T-helper 2 cell (primary cell): ENCODE measurements around the gene GALNT7.

ENCODE experiments used
- DNase-seq, 5 experiments: peaks; one replicate each; pipeline versions ENCODE4 v3.0.0 to v3.0.0-alpha.2; 2012 to 2022

GALNT7 gene

DNA sequence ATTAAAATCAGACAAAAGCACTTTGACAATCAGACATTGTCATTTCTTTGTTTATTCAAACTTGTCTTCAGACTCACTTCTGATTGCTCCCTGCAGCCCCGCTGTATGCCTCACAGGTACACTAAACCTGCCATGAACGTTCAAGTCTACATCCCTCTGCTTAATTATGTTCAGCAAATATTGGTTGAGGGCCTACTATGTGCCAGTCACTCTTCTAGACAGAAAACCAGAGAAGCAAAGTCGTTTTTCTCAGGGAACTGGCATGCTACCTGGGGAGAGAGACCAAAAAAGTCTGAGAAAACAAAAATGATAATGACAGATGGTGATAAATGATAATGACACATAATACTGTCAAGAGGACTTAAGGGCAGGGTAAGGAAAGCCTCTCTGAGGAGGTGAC is 146.1 kb downstream of the GALNT7 start:
- DNase-seq, result no peak

DNA sequence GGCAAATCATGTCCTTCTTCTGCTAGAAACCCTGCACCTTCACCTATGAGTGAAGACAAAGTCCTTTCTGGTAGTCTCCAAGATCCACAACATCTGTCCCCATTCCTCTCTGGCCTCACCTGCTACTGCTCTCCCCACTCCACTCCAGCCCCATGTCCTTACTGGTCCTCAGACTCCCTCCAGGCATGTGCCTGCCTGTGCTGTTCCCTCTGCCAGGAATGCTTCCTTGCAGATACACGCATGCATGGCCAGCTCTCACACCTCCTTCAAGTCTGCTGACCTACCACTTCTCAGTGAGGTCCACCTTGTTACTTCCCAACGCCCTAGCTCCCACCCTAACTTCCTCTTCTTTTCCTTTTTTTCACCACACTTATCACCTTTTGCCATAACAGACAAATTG is 147.4 kb downstream of the GALNT7 start:
- no peak for DNase-seq

DNA sequence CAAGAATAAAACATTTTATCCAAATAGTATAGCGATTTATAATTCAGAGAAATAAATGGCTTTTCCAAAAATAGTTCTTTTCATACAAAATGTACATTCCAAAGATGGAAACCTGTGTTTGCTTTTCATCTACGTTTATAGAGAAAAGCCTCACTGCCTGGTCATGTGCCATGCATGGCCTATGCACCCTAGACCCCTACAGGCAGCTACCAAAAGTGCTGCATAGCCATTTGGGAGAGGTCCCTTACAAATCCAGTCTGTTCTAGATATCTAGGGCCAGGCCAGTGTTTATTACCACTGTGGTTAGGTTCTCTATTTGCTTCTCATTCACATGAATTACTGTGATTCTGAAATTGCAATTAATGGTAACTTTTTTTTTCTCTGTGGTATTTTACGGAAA is 148.4 kb downstream of the GALNT7 start:
- DNase-seq, result no peak

DNA sequence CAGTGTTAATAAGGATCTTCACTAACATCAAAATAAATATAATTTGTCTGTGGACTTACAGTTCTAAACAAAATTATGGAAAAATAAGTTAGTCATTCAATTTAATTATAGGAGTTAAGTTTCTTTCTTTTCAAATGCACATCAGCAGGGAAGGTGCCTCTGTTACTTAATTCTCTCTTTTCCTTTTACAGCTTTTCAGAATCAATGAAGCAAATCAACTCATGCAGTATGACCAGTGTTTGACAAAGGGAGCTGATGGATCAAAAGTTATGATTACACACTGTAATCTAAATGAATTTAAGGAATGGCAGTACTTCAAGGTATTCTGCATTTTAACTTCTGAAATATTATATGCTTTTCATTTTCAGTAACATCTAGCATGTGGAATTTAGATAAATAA is 149.6 kb downstream of the GALNT7 start:
- DNase-seq, result no peak

DNA sequence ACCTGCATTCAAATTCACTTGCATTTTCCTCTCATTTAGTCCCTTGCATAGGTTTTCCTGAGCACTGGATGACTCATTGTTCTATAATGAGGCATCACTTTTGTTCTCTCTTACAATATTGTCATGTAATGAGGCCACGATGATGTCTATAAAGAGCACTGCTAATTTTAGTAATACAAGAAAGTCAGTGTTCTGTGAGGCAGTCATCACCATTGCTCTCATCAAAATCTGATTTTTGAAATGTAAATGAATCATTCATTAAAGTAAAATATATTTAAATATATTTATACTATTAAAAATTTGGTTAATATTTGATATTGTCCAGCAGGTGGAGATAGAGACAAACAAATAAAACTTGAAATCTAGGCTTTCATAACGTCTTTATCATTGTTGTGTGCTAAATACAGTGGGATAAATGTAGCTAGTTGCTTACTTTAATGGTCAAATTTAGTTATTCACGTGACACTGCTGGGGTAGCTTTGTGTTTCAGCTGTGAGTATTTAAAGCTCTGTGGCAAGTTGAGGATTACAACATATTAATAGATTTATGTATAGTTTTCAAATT is 150.1 kb downstream of the GALNT7 start:
- DNase-seq, result peak in 2 of 5 experiments; percentile 22 to 42

DNA sequence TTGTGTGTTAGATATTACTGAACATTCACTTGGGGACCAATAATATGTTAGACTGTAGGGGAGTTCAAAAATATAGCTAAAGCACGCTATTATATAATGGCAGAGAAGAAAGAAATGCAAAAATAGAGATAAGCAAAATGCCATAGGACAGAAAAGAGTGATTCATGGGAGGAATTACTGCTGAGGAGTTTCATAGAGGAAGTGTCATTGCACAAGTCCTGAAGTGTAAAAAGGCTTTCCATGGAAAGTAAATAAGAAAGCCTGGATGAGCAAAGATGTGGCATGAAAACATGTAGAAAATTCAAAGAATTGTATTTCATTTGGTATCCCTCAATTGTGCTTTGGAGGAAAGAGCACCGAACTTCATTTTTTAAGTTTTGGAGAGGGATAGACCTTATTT is 151.1 kb downstream of the GALNT7 start:
- no peak for DNase-seq

DNA sequence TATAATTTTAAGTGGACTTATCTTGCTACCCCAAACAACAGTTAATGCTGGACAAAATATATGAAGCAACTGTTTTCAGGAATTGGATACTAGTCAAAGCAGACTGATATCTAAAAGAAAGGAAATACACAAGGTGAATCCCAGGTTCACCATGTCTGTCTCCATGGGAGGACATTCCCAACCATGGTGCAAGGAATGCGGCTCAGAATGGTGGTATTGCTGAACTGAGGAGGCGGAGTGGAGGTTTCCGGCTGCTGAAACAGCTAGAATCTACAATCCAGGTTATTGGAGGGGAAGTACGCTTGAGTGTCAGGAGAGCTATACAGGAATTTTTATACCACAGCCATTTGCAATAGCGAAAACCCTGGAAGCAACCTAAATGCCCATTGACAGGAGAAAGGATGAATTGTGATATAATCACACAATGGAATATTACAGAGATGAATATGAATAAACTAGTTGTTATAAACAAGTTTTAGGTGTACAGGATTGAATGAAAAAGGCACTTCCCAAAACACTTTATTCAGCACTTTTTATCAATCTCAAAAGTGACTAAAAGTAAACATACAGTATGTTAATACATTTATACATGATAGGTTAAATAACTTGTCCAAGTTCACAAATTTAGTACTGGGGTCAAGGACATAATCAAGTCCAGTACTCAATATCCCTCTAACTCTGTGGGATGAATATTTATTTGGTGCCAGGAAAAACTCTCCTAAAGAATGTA is 156.6 kb downstream of the GALNT7 start:
- no peak for DNase-seq

DNA sequence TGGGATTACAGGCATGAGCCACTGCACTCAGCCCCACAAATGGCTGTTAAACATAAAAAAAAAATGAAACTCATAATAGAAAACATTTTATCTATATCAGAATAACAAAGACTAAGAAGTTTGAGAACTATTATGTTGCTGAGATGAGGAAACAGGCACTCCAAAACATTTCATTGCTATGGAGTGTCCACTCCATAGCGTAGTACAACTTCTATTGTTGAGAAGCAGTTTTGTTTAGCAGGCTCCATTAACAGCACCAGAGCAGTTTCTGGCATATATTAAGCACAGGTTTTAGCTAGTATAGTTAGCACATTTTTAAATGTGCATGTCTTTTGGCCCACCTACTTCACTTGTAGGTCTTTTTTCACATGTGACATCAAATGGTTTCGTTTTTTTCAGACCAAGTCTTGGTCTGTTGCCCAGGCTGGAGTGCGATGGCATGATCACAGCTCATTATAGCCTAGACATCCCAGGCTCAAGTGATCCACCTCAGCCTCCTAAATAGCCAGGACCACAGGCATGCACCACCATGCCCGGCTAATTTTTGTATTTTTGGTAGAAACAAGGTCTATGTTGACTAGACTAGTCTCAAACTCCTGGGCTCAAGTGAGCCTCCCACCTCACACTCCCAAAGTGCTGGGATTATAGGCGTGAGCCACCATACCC is 159.8 kb downstream of the GALNT7 start:
- DNase-seq, result no peak

DNA sequence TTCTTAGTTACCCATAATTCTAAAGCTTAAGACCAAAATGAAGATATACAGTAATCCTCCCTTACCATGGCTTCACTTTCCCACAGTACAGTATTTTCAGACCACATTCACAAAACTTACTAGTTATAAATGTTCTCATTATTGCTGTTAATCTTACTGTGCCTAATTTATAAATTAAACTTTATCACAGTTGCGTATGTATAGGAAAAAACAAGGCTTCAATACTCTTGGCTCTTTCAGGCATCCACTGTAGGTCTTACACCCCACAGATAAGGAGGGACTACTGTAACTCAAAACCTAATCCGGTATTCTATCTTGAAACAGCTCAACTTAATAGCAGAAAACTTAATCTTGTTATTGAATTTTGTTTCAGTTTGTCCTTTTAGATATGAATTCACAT is 162.0 kb downstream of the GALNT7 start:
- DNase-seq, result no peak

DNA sequence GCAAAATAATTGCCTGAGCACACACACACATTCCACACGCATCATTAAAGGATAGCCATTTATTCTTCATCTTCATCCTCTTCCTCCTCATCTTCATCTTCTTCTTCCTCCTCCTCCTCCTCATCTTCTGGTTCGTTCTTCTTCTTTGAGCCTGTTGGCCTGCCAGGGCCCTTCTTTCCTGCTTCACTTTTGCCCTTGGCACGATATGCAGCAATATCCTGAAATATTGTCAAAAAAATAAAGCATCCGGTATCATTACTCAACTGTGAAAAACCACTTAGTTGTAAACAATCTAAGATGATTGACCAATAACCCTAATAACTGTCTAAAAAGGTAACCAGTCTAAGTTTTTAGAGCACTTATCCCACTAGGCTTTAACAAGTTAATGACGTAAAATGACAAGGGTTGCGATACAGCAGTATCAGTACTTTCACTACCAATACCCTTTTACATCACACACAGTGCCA is 163.4 kb downstream of the GALNT7 start:
- peak in 1 of 5 experiments; percentile 70 for DNase-seq

DNA sequence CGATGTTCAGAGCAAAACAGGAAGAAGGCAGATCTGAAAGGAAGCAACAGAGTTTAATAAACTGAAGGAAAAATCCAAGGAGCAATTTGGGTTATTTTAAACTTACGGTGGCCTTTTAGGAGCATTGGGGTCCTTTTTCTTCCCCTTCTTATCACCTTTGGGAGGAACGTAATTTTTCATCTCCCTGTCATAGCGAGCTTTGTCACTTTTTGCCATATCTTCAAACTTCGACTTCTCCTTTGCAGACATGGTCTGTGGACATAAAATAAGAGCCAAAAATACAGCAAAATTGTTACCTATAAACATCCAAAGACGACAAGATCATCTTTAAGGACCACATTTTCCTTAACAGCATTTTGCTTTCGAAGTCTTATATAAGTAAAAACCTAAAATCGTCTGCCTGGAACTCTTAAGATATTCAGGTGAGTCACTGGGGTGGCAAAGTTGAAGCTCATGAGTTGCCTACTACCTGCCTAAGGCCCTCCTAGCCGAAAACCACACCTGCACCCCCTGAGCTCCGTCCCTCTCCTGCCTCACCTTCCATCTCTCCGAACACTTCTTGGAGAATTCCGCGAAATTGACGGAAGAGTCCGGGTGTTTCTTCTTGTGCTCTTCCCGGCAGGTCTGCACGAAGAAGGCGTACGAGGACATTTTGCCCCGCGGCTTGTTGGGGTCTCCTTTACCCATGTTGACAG is 164.5 kb downstream of the GALNT7 start:
- peak in 2 of 5 experiments; percentile 3 to 45 for DNase-seq

DNA sequence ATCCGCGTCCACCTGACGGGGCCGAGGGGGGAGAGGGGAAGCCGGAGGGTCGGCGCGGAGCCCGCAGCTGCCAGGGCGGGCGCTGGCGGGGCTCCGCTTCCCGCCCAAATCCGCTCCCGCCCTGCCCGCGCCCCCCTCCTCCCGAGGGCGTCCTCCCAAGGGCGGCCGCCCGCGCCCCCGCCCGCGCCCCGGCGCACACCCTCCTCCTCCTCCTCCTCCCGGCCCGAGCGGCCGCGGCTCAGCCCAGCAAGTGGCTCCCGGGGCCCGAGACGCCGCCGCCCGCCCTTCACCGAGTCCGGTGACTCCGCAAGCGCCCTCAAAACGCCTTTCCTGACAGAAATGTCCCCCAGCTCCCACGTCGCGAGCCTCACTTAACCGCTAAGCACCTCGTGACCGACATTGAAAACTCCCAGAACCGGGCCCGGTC is 165.1 kb downstream of the GALNT7 start:
- peak in 3 of 5 experiments; percentile 27 to 70 (median 37) for DNase-seq

DNA sequence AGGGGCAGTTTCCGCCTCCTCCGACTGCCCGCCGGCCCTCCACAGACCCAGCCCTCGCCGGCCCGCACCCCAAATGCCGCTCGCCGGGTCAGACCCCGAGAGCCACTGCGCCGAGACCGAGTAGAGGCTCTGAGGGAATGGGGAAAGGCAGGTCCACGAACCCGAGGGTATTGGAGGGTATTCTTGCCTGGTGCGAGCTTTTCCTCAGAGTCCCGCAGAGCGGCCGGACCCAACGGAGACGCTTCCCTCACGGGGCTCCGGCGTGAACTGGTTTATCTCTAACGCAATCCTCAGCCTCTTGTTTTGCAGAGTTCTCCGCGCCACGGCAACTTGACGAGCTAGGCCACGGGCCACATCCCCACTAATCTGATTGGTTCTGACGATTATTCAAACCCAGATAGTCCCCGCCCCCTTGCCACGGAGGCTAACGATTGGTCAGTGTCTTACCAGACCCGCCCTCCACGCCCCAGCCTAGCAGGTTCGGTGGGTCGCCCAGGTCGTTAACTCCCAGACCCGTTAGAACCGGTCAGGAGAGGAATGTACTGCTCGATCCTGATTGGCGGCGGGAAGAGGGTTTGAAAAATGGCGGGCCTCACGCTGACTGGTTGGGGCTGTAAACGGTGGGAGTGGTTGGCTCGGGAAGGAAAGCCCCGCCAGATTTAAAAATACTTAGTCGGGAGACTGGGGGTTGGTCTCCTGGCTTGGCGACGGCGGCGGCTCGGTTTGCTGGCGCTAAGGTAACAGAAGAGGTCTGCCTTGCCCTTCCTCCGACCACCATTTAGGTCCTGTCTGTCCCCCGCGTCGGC is 165.7 kb downstream of the GALNT7 start, which contains the start of gene HMGB2:
Gene HMGB2, minus strand, starts transcription at position 274 of the 806 bp plus-strand sequence. CDS start 709 bp downstream, outside the sequence.
- DNase-seq, result peak; percentile 97 to 100 (median 99)

DNA sequence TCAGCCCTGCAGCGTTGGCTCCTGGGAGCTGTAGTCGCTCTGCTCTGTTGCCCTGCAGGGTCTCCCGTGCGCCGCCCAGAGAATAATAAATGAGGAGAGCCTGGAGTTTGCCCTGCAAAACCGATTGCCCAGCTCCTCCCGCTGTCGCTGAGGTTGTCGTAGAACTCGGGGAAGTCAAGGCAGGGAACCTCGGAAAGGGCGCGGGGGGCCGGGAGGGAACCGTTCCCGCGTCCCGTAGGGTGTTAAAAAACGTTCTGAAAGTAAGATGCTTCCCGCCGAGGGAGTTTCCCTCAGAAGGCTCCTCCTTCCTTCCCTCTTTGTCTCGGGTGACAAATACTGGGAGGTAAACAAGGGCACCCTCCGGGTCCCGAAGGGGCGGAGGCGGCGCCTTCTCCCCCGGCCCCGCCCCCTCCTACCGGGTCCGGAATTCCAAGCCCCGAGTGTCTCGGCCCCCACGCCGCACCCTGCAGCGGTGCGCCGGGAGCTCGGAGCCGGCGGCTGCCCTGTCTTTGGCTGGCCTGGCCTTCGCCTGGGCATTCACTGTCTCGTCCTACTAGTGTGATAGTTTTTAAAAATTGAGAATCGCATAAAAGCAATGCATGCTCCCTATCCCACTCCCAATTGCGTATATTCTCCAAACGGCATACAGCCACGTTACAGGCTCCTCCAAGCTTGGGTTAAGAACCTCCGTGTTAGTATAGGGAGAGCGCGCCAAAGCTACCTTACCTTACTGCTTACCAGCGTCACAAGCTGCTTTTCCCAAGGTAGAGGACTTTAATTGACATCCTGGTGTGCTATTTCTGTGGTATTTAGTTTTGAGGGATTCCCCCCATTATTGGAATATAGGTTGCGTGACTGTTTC is 166.5 kb downstream of the GALNT7 start:
- peak in 4 of 5 experiments; percentile 3 to 79 (median 12) for DNase-seq

DNA sequence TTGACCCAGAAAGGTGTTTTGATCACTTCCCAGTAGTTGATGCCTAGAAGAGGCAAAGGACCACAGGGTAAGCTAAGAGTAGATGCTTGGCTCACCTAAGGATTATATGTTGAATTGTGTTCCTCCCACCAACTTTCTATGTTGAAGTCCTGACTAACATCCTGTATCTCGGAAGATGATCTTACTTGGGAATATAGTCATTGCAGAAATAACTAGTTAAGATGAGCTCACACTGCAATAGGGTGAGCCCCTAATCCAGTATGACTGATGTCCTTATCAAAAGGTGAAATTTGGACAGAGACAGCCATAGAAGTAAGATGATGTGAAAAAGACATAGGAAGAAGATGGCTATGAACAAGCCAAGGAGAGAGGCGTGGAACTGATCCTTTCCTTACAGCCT is 168.9 kb downstream of the GALNT7 start:
- DNase-seq, result no peak

DNA sequence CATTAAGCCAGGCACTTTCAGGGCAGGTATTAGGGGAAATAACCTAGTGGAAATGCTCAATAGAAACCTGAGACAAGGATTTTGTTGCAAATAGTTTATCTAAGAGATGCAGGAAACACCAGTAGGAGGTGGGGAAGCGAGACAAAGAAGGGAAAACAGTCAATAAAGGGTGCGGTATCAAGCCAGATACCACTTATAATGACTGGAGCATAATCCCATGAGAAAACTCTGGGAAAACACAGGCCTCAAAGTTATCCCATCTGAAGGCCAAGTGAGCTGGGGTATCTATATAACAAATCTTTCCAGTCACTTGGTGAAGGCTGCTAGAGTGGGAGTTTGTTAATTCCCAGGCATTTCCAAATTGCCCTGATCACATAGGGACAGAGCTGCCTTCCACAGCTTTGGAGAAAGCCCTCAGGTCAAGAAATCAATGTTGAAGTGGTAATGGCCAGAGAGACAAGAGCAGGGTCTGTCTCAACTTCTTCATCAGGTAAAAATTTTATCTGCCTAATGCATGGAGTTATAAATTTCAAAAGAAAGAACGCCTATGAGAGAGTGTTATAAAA is 175.3 kb downstream of the GALNT7 start:
- DNase-seq, result no peak

DNA sequence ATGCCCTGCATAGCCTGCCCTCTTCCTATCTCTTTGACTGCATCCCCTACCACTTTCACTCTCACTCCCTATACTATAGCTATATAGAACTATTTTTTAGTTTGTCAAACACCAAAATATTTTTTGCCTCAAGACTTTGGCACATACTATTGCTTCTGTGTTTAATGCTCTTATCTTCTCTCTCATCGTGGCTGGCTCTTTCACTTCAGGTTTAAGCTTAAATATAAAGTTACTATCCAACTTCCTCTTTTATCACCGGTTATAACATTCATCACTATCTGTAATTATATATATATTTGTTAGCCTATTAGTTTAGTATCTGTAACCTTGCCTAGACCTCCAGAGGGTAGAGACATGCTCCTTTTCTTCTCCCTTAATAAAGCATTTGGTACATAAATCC is 177.0 kb downstream of the GALNT7 start:
- DNase-seq, result peak in 1 of 5 experiments; percentile 16

DNA sequence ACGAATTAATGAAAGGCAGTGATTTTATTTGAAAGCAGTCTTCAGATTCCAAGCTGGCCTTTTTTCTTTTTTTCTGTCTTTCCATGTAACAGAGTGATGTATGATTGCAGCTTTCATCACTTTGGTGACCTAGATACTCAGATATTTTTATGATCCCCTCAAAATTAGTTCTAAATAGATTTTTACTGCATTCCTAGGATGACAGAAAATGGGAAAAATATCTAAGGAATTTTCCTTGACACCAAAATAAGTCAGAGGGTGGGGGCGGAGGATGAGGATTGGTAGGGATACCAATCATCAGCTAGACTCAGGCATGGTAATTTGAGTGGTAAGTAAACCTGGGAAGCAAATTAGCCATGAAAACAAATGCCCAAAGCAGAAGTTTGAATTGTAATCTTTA is 177.5 kb downstream of the GALNT7 start:
- DNase-seq, result no peak

DNA sequence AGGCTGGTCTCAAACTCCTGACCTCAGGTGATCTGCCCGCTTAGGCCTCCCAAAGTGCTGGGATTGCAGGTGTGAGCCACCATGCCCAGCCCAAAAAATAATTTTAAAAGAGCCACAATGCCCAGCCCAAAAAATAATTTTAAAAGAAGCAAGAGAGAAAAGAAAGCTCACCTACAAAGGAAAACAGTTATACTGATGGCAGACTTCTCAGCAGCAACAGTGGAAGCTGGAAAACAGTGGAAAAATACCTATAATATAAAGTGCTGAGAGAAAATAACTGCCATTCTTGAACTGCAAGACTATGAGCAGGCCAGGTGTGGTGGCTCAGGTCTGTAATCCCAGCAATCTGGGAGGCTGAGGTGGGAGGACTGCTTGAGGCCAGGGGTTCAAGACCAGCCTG is 178.9 kb downstream of the GALNT7 start:
- no peak for DNase-seq

DNA sequence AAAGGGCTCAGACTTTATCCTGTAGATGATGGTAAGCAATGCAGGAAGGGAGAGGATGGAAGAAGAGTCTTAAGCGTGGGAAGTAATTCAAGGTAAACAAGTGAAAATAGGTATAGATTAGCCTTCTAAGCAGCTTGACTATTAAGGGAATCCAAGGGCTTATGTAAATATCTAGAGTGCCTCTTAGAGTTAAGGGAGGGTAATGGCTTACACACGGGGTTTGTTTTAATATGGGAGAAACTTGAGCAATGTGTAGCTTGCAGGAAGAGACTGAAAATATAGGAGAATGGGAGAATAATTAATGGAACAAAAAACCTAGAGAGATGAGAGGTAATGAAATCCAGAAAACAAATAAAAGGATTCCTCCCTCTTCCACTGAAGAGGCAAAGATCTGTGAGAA is 189.3 kb downstream of the GALNT7 start:
- DNase-seq, result no peak
